ENCODE results near the gene C12orf43. TPM values are rescaled to one million over a fixed set of nuclear protein-coding genes. Genes with fewer than 3 reads are reported as not detected.

Gene C12orf43
- total and polyA plus RNA-seq, 2 of the 4 experiments (the other 2 are of a cell fraction): 12.5 to 13.5 TPM

DNA sequence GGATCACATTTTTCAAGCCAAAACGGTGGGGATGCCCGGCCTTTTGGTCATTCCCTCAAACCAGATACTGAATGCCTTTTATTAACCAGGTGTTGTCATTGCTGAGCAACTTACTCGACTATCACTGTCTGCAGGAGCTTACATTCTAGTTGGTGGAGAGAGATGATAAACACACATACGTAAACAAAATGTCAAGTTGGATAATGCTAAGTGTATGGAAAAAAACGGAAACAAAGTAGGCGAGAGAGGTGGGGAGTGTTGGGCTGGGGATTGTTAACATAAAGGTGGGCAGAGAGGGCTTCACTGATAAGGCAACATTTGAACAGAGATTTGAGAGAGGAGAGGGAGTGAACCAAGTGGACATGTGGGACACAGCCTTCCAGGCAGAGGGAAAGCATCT, 4.5 kb downstream of the C12orf43 start:
- H2BK120ac ChIP-seq (ENCODE audit: low read depth, low read length): no peak overlapping the region
- no peak overlapping the region for H3K9ac ChIP-seq (ENCODE audit: low read depth, low read length)
- no peak overlapping the region for H2AFZ ChIP-seq (replicated peaks; ENCODE audit: low read length, poor library complexity)
- no peaks in the 10 kb centered on the region for H4K20me1 ChIP-seq (ENCODE audit: insufficient read depth, low read length)
- H3K36me3 ChIP-seq (ENCODE audit: control insufficient read depth, insufficient read depth, low read length): peaks cover 25% of the 10 kb centered on the region
- DNase-seq: no peak
- no peaks in the 10 kb centered on the region for H3K9me3 ChIP-seq (ENCODE audit: control insufficient read depth, insufficient read depth, low read length)
- TF ChIP-seq CHD1 (IDR thresholded peaks at IDR 0.05; ENCODE audit: low read depth, low read length): no peak
- in situ Hi-C loops (cut with MboI; ENCODE audit: low sequenced_read_pairs): no loop called here
- H3K4me2 ChIP-seq (ENCODE audit: low read depth, low read length): no peak overlapping the region
- dilution Hi-C loops (cut with HindIII; ENCODE audit: low sequenced_read_pairs, unreplicated experiment): no loop called here
- H3K4me1 ChIP-seq (ENCODE audit: control insufficient read depth, insufficient read depth, low read length): no peaks in the 10 kb centered on the region
- no peak overlapping the region for H4K5ac ChIP-seq (ENCODE audit: low read depth, low read length)
- no peak overlapping the region for H2BK20ac ChIP-seq (ENCODE audit: low read depth, low read length)
- no peak overlapping the region for H2BK5ac ChIP-seq (ENCODE audit: low read depth, low read length, poor library complexity, severe bottlenecking)
- H2AK9ac ChIP-seq (replicated peaks; ENCODE audit: low read depth, low read length, poor library complexity): no peak overlapping the region
- no peak overlapping the region for H3K18ac ChIP-seq (ENCODE audit: low read depth, low read length)
- H3K23ac ChIP-seq (ENCODE audit: low read depth, low read length): no peak overlapping the region
- intact Hi-C loops (cut with micrococcal nuclease): loop anchor here (5.0 kb wide), 1 partner anchor 430 kb away; the partner anchor contains the start of gene POP5
- H3K4me3 ChIP-seq (ENCODE audit: insufficient read depth, low read depth, low read length): no peak overlapping the region
- H3K14ac ChIP-seq (replicated peaks; ENCODE audit: low read depth, low read length): no peak overlapping the region
- H3K27me3 ChIP-seq (ENCODE audit: control insufficient read depth, insufficient read depth, low read length): no peaks in the 10 kb centered on the region
- CTCF ChIA-PET: no interaction called here
- peaks cover 12 to 15% of the 10 kb centered on the region in 2 experiments for H3K79me1 ChIP-seq (ENCODE audit: low read depth in 1 of 2, low read length in 2 of 2)
- POLR2A ChIA-PET (ENCODE audit: unreplicated experiment): no interaction called here
- H3K56ac ChIP-seq (ENCODE audit: extremely low read depth, insufficient read depth, low read length): no peak overlapping the region
- H3K27ac ChIP-seq (ENCODE audit: insufficient read depth, low read length): no peak overlapping the region
- no peak overlapping the region for H4K8ac ChIP-seq (ENCODE audit: low read depth in 2 of 2, low read length in 2 of 2)
- 81% methylated on average over 3 of the region's 6 CpGs; no CpG with 5 or more reads in 1 of the 2 experiments for WGBS, 2 experiments (ENCODE audit: extremely low coverage in 2 of 2, insufficient read length in 1 of 2)
- no peak overlapping the region for H3K4ac ChIP-seq (ENCODE audit: low read depth, low read length)
- H4K91ac ChIP-seq (ENCODE audit: insufficient read depth, low read depth, low read length): no peak overlapping the region
- BruUV-seq (replicated peaks): no TSS peak
- H3K9me1 ChIP-seq (ENCODE audit: insufficient read depth, low read length): 0 out of 2 replicates have a peak, but pooled peaks cover 6% of the 10 kb centered on the region
- H2BK15ac ChIP-seq (ENCODE audit: low read depth, low read length): no peak overlapping the region
- no peak overlapping the region for H2AK5ac ChIP-seq (ENCODE audit: low read depth, low read length)
- no peak for ATAC-seq (ENCODE audit: low read depth)
